H9 (cell line): ENCODE results near the gene SPCS3. TPM values are rescaled to one million over a fixed set of nuclear protein-coding genes. Genes with fewer than 3 reads are reported as not detected.

ENCODE experiments used
- DNase-seq: peaks from one replicate; pipeline ENCODE4 v3.0.0-alpha.2; 2017
- H2AFZ ChIP-seq: one replicate; pipeline ENCODE4 v1.6.1; 2013; ENCODE audit warnings: mild to moderate bottlenecking, low read length, control low read depth, moderate library complexity
- H2AK5ac ChIP-seq: 2 replicates; pipeline ENCODE4 v1.6.1; 2013; ENCODE audit warnings: low read length, control low read depth, mixed read lengths; ENCODE audit not compliant: insufficient read length
- H2BK120ac ChIP-seq: one replicate; pipeline ENCODE4 v1.6.1; 2013; ENCODE audit warnings: low read depth, mild to moderate bottlenecking, low read length, control low read depth, inconsistent platforms; ENCODE audit not compliant: poor library complexity, severe bottlenecking
- H2BK12ac ChIP-seq: 2 replicates; pipeline ENCODE4 v1.6.1; 2013; ENCODE audit warnings: low read length, control low read depth, mixed read lengths, low read depth; ENCODE audit not compliant: insufficient read length
- H2BK15ac ChIP-seq: 2 replicates; pipeline ENCODE4 v1.6.1; 2013; ENCODE audit warnings: low read depth, low read length, control low read depth
- H2BK20ac ChIP-seq: one replicate; pipeline ENCODE4 v1.6.1; 2013; ENCODE audit warnings: low read depth, mild to moderate bottlenecking, low read length, control low read depth, inconsistent platforms; ENCODE audit not compliant: poor library complexity, severe bottlenecking
- H2BK5ac ChIP-seq: 2 replicates; pipeline ENCODE4 v1.6.1; 2013; ENCODE audit warnings: low read length, control low read depth, mixed read lengths; ENCODE audit not compliant: insufficient read length
- H3K14ac ChIP-seq: 2 replicates; pipeline ENCODE4 v1.6.1; 2013; ENCODE audit warnings: low read length, control low read depth; ENCODE audit not compliant: insufficient read depth
- H3K18ac ChIP-seq: 2 replicates; pipeline ENCODE4 v1.6.1; 2013; ENCODE audit warnings: low read depth, mild to moderate bottlenecking, mixed read lengths, low read length, control low read depth; ENCODE audit not compliant: insufficient read length
- H3K23ac ChIP-seq: 2 replicates; pipeline ENCODE4 v1.6.1; 2013; ENCODE audit warnings: low read length, control low read depth, mixed read lengths, low read depth; ENCODE audit not compliant: insufficient read length
- H3K23me2 ChIP-seq: 2 replicates; pipeline ENCODE4 v1.6.1; 2013; ENCODE audit warnings: low read depth, mild to moderate bottlenecking, mixed read lengths, low read length, control low read depth; ENCODE audit not compliant: insufficient read length, poor library complexity, severe bottlenecking
- H3K27ac ChIP-seq: 2 replicates; pipeline ENCODE4 v1.5.1; 2013; ENCODE audit warnings: low read length, control low read depth, mixed read lengths, low read depth; ENCODE audit not compliant: insufficient read length
- H3K27me3 ChIP-seq: 2 replicates; pipeline ENCODE4 v1.6.1; 2013; ENCODE audit warnings: low read length, control low read depth, inconsistent platforms; ENCODE audit not compliant: insufficient read depth
- H3K4ac ChIP-seq: 2 replicates; pipeline ENCODE4 v1.6.1; 2013; ENCODE audit warnings: low read depth, mild to moderate bottlenecking, control low read depth, inconsistent platforms, low read length, moderate library complexity
- H3K4me1 ChIP-seq: 2 replicates; pipeline ENCODE4 v1.6.1; 2013; ENCODE audit warnings: low read length, control low read depth, inconsistent platforms; ENCODE audit not compliant: insufficient read depth
- H3K4me2 ChIP-seq: 2 replicates; pipeline ENCODE4 v1.6.1; 2013; ENCODE audit warnings: low read length, control low read depth, mixed read lengths; ENCODE audit not compliant: insufficient read length, insufficient read depth
- H3K56ac ChIP-seq: 2 replicates; pipeline ENCODE4 v1.6.1; 2013; ENCODE audit warnings: low read depth, mild to moderate bottlenecking, mixed read lengths, low read length, control low read depth; ENCODE audit not compliant: insufficient read length
- H3K79me1 ChIP-seq: 2 replicates; pipeline ENCODE4 v1.6.1; 2013; ENCODE audit warnings: low read depth, mild to moderate bottlenecking, moderate library complexity, low read length, control low read depth, inconsistent platforms; ENCODE audit not compliant: insufficient read depth, poor library complexity, severe bottlenecking
- H3K79me2 ChIP-seq: 2 replicates; pipeline ENCODE4 v1.6.1; 2013; ENCODE audit warnings: low read length, control low read depth, inconsistent platforms; ENCODE audit not compliant: insufficient read depth
- H3K9ac ChIP-seq: 2 replicates; pipeline ENCODE4 v1.6.1; 2013; ENCODE audit warnings: low read length, control low read depth, mixed read lengths; ENCODE audit not compliant: insufficient read length; ENCODE audit errors: extremely low read depth
- H3K9me3 ChIP-seq: one replicate; pipeline ENCODE4 v1.6.1; 2013; ENCODE audit warnings: low read depth, low read length, inconsistent platforms; ENCODE audit not compliant: control insufficient read depth
- H3T11ph ChIP-seq: one replicate; pipeline ENCODE4 v1.6.1; 2013; ENCODE audit warnings: mild to moderate bottlenecking, low read length, control low read depth, inconsistent platforms
- H4K20me1 ChIP-seq: one replicate; pipeline ENCODE4 v1.6.1; 2013; ENCODE audit not compliant: control insufficient read depth, insufficient read length, insufficient read depth
- H4K5ac ChIP-seq: 2 replicates; pipeline ENCODE4 v1.6.1; 2013; ENCODE audit warnings: low read depth, mild to moderate bottlenecking, mixed read lengths, low read length, control low read depth; ENCODE audit not compliant: insufficient read length
- H4K8ac ChIP-seq: replicated peaks from 2 replicates; pipeline ENCODE4 v1.6.1; 2013; ENCODE audit warnings: low read length, control low read depth, mixed read lengths, low read depth; ENCODE audit not compliant: insufficient read length
- H4K91ac ChIP-seq: 2 replicates; pipeline ENCODE4 v1.6.1; 2013; ENCODE audit warnings: low read depth, mild to moderate bottlenecking, moderate library complexity, mixed read lengths, low read length, control low read depth; ENCODE audit not compliant: insufficient read length
- H3K27ac Mint-ChIP-seq, 3 experiments: 2 replicates in 2 of 3; 3 replicates in 1 of 3; pipeline ENCODE4 v1.8.0; 2020 to 2021; ENCODE audit warnings: mixed read lengths in 3 of 3, mild to moderate bottlenecking in 1 of 3, moderate library complexity in 1 of 3
- H3K27me3 Mint-ChIP-seq: 2 replicates; pipeline ENCODE4 v1.8.0; 2021; ENCODE audit warnings: low read depth, mild to moderate bottlenecking, moderate library complexity, mixed read lengths
- H3K36me3 Mint-ChIP-seq, 3 experiments: 2 replicates in 2 of 3; 3 replicates in 1 of 3; pipeline ENCODE4 v1.8.0; 2020 to 2021; ENCODE audit warnings: low read depth in 3 of 3, mixed read lengths in 3 of 3; ENCODE audit not compliant: insufficient read depth in 1 of 3
- H3K4me1 Mint-ChIP-seq, 2 experiments: 2 replicates each; pipeline ENCODE4 v1.8.0; 2020; ENCODE audit warnings: mixed read lengths in 2 of 2
- H3K4me3 Mint-ChIP-seq, 2 experiments: 2 replicates in 1 of 2; 3 replicates in 1 of 2; pipeline ENCODE4 v1.8.0; 2020 to 2021; ENCODE audit warnings: mild to moderate bottlenecking in 2 of 2, mixed read lengths in 2 of 2, moderate library complexity in 1 of 2
- H3K9me3 Mint-ChIP-seq, 2 experiments: 2 replicates in 1 of 2; 3 replicates in 1 of 2; pipeline ENCODE4 v1.8.0; 2020; ENCODE audit warnings: mild to moderate bottlenecking in 2 of 2, mixed read lengths in 2 of 2, moderate library complexity in 1 of 2
- total RNA-seq: library from RNA; stranded (reverse); gene quantifications from 2 replicates; pipeline ENCODE4 v1.2.1, GENCODE V29; 2021
- TF ChIP-seq, protein P1 (sequence below): fragments of 200-600 bp; sonication (generic); conservative IDR thresholded peaks from 3 replicates; pipeline ENCODE4 v1.8.0; 2021; ENCODE audit warnings: antibody characterized with exemption, mild to moderate bottlenecking

The SPCS3 gene
- total RNA-seq, 1 experiment from 2014 or later: 113 TPM

DNA sequence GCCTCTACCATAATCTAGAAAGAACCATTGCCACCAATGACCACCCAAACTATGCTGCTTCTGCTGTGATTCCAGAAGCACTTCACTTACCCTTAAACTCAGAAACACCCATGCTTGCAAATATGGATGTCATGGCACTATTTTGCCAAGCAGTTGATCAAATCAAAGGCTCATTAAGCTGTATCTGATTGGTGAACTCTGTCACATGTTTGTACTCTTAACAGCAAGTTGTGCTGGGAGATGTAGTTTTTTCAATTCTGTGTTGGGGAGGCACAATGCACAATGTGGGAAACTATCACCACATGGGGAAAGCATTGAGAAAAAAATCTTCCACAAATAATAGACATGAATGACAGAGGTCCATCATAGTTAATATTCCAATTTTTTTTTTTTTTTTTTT is 19.2 kb upstream of the SPCS3 start:
- Histone ChIP-seq H3K56ac (no peak overlapping the region), H3K9ac (no peak overlapping the region), H3K79me1 (no peaks in the 10 kb centered on the region), H3K18ac (no peak overlapping the region), H3K4me1 (no peaks in the 10 kb centered on the region; the same call in 1 of the 2 replicates), H4K20me1 (no peaks in the 10 kb centered on the region), H3T11ph (no peak overlapping the region), H3K4me2 (no peak overlapping the region), H3K23ac (no peak overlapping the region), H2BK12ac (no peak overlapping the region), H3K27ac (no peak overlapping the region), H3K27me3 (peaks cover 8% of the 10 kb centered on the region; the same call in 1 of the 2 replicates), H2BK20ac (no peak overlapping the region), H3K4ac (no peak overlapping the region), H4K5ac (no peak overlapping the region), H2BK120ac (no peak overlapping the region), H2BK5ac (no peak overlapping the region), H3K79me2 (no peaks in the 10 kb centered on the region), H3K23me2 (no peaks in the 10 kb centered on the region), H3K9me3 (no peaks in the 10 kb centered on the region), H3K14ac (no peak overlapping the region), H4K8ac (no peak overlapping the region), H2AK5ac (no peak overlapping the region), H2BK15ac (no peak overlapping the region), H2AFZ (no peak overlapping the region), H4K91ac (no peak overlapping the region)
- H3K9me3 Mint-ChIP-seq: no peaks in the 10 kb centered on the region; a peak in 1 of 5 replicates
- no peak overlapping the region for H3K4me3 Mint-ChIP-seq
- H3K27ac Mint-ChIP-seq: no peak overlapping the region
- TF ChIP-seq, protein P1, sequence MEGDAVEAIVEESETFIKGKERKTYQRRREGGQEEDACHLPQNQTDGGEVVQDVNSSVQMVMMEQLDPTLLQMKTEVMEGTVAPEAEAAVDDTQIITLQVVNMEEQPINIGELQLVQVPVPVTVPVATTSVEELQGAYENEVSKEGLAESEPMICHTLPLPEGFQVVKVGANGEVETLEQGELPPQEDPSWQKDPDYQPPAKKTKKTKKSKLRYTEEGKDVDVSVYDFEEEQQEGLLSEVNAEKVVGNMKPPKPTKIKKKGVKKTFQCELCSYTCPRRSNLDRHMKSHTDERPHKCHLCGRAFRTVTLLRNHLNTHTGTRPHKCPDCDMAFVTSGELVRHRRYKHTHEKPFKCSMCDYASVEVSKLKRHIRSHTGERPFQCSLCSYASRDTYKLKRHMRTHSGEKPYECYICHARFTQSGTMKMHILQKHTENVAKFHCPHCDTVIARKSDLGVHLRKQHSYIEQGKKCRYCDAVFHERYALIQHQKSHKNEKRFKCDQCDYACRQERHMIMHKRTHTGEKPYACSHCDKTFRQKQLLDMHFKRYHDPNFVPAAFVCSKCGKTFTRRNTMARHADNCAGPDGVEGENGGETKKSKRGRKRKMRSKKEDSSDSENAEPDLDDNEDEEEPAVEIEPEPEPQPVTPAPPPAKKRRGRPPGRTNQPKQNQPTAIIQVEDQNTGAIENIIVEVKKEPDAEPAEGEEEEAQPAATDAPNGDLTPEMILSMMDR: no peak
- H3K27me3 Mint-ChIP-seq: peaks cover 26% of the 10 kb centered on the region
- DNase-seq: no peak
- peaks cover 15 to 19% of the 10 kb centered on the region in 2 experiments for H3K4me1 Mint-ChIP-seq
- H3K36me3 Mint-ChIP-seq: no peaks in the 10 kb centered on the region
